C4-2B (cell line): ENCODE results near the gene TNS3.

Source experiments
- ZFX ChIP-seq: fragments of 450-650 bp; IDR thresholded peaks from 2 replicates; pipeline ENCODE4 v1.6.1; 2017
- TF ChIP-seq, protein P1 (sequence below): fragments of 450-650 bp; conservative IDR thresholded peaks from 2 replicates; pipeline ENCODE4 v1.5.1; 2017; ENCODE audit warnings: mild to moderate bottlenecking

DNA sequence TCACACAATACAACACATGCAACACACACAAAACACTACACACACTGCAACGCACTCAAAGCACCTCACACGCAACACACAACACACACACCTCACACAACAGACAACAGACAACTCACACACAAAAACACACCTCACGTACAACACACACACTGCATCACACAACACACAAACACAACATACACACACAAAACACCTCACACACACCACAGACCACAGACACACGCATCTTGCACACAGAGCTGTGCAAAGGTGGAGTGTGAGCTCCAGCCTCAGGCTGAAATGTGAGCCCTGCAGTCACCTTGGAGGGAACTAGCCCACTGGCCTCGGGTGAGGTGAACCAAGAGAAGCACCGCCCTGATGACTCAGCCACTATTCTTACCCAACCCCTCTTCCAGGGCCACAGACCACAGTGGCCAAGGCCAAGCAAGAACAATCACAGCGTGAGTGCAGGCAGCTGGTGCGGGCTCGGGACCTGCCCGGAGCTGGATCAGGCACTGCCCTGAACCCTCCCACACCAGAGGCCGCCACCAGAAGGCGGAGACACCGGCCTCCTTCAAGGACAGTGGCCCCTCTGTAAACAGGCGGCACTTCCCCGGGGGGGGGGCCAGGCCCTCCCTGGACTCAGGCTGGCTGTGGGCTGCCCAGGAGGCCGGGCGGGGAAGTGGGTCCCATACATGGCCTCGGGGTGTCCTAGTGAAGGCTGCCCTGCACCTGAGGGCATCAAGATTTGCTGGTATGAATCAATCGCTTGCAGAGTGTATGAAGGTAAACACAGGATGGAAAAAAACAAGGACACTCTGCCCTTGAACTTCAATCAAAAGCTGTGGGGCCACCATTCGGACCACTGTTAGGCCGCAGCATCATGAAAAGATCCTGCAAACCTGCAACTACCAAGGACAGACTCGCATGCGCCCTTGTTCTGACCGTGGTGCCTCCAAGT is 106.7 kb downstream of the TNS3 start:
- TF ChIP-seq, protein P1, sequence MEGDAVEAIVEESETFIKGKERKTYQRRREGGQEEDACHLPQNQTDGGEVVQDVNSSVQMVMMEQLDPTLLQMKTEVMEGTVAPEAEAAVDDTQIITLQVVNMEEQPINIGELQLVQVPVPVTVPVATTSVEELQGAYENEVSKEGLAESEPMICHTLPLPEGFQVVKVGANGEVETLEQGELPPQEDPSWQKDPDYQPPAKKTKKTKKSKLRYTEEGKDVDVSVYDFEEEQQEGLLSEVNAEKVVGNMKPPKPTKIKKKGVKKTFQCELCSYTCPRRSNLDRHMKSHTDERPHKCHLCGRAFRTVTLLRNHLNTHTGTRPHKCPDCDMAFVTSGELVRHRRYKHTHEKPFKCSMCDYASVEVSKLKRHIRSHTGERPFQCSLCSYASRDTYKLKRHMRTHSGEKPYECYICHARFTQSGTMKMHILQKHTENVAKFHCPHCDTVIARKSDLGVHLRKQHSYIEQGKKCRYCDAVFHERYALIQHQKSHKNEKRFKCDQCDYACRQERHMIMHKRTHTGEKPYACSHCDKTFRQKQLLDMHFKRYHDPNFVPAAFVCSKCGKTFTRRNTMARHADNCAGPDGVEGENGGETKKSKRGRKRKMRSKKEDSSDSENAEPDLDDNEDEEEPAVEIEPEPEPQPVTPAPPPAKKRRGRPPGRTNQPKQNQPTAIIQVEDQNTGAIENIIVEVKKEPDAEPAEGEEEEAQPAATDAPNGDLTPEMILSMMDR: no peak
- no peak for TF ChIP-seq ZFX
